Fibroblast of mammary gland (primary cell): Measurements from ENCODE around the gene KRTAP4-5.
A peak's percentile ranks its signal among the peaks of the same experiment; 100 is the strongest.

ENCODE experiments used
- DNase-seq: peaks from one replicate; pipeline ENCODE4 v3.0.0-alpha.2; 2010; ENCODE audit warnings: low read depth
- H3K4me3 ChIP-seq: 2 replicates; pipeline ENCODE4 v1.5.1; 2011; ENCODE audit warnings: low read depth, mild to moderate bottlenecking, low read length, moderate library complexity; ENCODE audit not compliant: control insufficient read depth
- TF ChIP-seq, protein P1 (sequence below): conservative IDR thresholded peaks from 2 replicates; pipeline ENCODE4 v1.5.1; 2011; ENCODE audit warnings: low read depth, low read length, inconsistent platforms; ENCODE audit not compliant: control insufficient read depth, insufficient read depth

KRTAP4-5 gene

GRCh38 chr17:41178843-41179616 is 29.4 kb upstream of the KRTAP4-5 start:
- TF ChIP-seq, protein P1, sequence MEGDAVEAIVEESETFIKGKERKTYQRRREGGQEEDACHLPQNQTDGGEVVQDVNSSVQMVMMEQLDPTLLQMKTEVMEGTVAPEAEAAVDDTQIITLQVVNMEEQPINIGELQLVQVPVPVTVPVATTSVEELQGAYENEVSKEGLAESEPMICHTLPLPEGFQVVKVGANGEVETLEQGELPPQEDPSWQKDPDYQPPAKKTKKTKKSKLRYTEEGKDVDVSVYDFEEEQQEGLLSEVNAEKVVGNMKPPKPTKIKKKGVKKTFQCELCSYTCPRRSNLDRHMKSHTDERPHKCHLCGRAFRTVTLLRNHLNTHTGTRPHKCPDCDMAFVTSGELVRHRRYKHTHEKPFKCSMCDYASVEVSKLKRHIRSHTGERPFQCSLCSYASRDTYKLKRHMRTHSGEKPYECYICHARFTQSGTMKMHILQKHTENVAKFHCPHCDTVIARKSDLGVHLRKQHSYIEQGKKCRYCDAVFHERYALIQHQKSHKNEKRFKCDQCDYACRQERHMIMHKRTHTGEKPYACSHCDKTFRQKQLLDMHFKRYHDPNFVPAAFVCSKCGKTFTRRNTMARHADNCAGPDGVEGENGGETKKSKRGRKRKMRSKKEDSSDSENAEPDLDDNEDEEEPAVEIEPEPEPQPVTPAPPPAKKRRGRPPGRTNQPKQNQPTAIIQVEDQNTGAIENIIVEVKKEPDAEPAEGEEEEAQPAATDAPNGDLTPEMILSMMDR = no peak
- peak; percentile 70 for DNase-seq

DNA sequence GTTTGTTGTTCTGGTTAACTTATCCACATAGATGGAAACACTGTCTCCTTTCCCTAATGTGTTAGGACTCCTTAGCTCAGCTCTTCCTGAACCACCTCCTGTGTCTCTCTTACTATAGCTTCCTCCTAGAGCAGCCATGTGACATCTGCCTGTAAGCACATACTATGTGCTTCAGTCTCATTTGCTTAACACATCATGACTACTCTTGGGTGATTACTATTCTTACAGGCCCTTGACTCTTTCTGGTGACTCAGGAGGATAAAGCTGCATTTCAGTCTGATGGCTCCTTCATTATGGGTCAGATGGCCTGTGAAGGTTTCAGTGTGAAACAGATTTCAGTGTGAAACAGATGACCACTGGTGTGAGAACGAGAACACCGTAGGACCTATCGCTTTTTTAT is 28.7 kb upstream of the KRTAP4-5 start:
- TF ChIP-seq, protein P1 = no peak
- no peak overlapping the region for H3K4me3 ChIP-seq
- peak; percentile 74 for DNase-seq

More at GRCh38 chr17:41178843-41179616, 29.4 kb upstream of the KRTAP4-5 start:
- no peak overlapping the region for H3K4me3 ChIP-seq

DNA sequence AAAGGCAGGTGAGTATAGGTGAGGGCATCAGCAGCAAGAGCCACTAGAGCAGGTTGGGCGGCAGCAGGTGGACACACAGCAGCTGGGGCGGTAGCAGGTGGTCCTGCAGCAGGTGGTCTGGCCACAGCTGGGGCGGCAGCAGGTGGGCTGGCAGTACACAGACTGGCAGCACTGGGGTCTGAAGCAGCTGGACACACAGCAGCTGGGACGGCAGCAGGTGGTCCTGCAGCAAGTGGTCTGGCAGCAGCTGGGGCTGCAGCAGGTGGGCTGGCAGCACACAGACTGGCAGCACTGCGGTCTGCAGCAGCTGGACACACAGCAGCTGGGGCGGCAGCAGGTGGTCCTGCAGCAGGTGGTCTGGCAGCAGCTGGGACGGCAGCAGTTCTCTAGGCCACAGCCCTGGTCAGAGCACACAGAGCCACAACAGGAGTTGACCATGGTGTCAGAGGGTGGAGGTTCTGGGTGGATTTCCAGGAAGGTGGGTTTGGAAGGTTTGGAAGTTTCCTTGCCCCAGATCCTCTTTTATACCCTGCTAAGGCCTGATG is 28.2 kb upstream of the KRTAP4-5 start, which contains the start of gene KRTAP4-2:
TSS of gene KRTAP4-2 (minus strand) at position 495 of the 545 bp plus-strand sequence. CDS start at position 438, 57 bp downstream.
- H3K4me3 ChIP-seq = no peak within 1 kb of the TSS
- TF ChIP-seq, protein P1 = no peak
- no peak for DNase-seq

- TF ChIP-seq, protein P1 = no peak
- DNase-seq = no peak
- no peak overlapping the region for H3K4me3 ChIP-seq
Measured at GRCh38 chr17:41176744-41177387, 27.2 kb upstream of the KRTAP4-5 start.

DNA sequence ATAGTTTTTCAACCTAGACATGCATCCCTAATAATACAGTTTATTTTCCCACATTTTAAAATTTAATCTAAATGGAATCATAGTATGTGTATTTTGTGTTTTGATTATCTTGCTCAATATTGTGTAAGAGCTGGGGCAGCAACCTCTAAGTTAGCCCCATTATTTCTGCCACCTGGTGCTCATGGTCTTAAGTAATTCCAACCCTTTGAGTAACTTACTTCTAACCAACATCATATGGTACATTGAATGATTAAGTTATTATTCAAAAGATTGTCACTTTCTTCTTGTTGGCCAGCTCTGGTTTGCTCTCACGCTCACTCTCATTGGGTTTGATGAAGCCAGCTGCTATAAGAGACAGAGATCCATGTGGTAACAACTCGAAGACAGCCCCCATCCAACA is 22.3 kb upstream of the KRTAP4-5 start:
- DNase-seq = peak; percentile 71
- no peak overlapping the region for H3K4me3 ChIP-seq
- TF ChIP-seq, protein P1 = no peak

DNA sequence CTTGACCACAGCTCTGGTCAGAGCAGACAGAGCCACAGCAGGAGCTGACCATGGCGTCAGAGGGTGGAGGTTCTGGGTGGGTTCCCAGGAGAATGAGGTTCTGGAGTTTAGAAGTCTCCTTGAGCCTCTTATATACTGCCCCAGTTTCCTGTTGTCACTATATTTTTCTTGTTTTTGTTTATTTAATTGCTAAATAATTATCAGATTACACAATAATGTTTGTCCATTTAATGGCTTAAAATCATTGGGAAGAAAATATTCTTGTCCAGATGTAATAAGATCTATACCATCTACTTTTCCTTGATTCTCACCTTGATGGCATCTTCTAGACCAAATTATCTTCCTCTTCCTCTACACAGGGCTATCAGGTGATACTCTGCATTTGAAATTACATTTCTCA is 18.5 kb upstream of the KRTAP4-5 start, which contains the start of gene KRTAP4-3:
TSS of gene KRTAP4-3 (minus strand) at position 101 of the 400 bp plus-strand sequence. CDS start at position 52, 49 bp downstream.
- H3K4me3 ChIP-seq = no peak within 1 kb of the TSS
- TF ChIP-seq, protein P1 = no peak
- DNase-seq = no peak
